Sigmoid colon (tissue), 7 donors: ENCODE measurements around the gene SLC35A4. TPM values are rescaled to one million over a fixed set of nuclear protein-coding genes. Genes with fewer than 3 reads are reported as not detected.

Experiments used
- DNase-seq: peaks from one replicate; pipeline ENCODE4 v3.0.0-alpha.2; 2019
- H3K27ac ChIP-seq, 4 donors: fragments of 200-600 bp; sonication (generic); one replicate each; pipeline ENCODE4 v1.5.1; 2016 to 2019; ENCODE audit warnings: mild to moderate bottlenecking in 1 of 4
- H3K27me3 ChIP-seq, 3 donors: fragments of 200-600 bp; sonication (generic); one replicate each; pipeline ENCODE4 v1.5.1; 2019; ENCODE audit warnings: mild to moderate bottlenecking in 1 of 3
- H3K36me3 ChIP-seq, 4 donors: fragments of 200-600 bp; sonication (generic); one replicate each; pipeline ENCODE4 v1.5.1; 2016 to 2019
- H3K4me1 ChIP-seq, 4 donors: fragments of 200-600 bp; sonication (generic); one replicate each; pipeline ENCODE4 v1.5.1; 2017 to 2019
- H3K4me3 ChIP-seq, 4 donors: fragments of 200-600 bp; sonication (generic); one replicate each; pipeline ENCODE4 v1.5.1; 2017 to 2019; ENCODE audit warnings: mild to moderate bottlenecking in 2 of 4, moderate library complexity in 1 of 4
- H3K9me3 ChIP-seq, 4 donors: fragments of 200-600 bp in 3 of 4; sonication (generic) in 3 of 4; one replicate each; pipeline versions ENCODE4 v1.5.1 to v1.6.1; 2013 to 2019
- CTCF ChIP-seq, 4 experiments: fragments of 450-650 bp in 3 of 4; fragments of 200-600 bp in 1 of 4; IDR thresholded peaks; one replicate each; pipeline ENCODE4 v1.5.1; 2016 to 2019; ENCODE audit warnings: antibody characterized with exemption in 4 of 4, mild to moderate bottlenecking in 3 of 4, moderate library complexity in 2 of 4
- EP300 ChIP-seq, 4 donors: sonication (generic); formaldehyde crosslinking; IDR thresholded peaks; one replicate each; pipeline ENCODE4 v1.6.1; 2017; ENCODE audit warnings: antibody characterized with exemption in 4 of 4
- POLR2A ChIP-seq, 2 donors: fragments of 450-650 bp; IDR thresholded peaks; one replicate each; pipeline ENCODE4 v1.6.1; 2016; ENCODE audit warnings: antibody characterized with exemption in 2 of 2, mild to moderate bottlenecking in 2 of 2, moderate library complexity in 2 of 2
- POLR2AphosphoS5 ChIP-seq, 4 donors: sonication (generic); formaldehyde crosslinking; IDR thresholded peaks; one replicate each; pipeline ENCODE4 v1.6.1; 2017; ENCODE audit warnings: antibody characterized with exemption in 4 of 4
- WGBS, 2 donors: extraction: QIAGEN DNeasy Blood & Tissue Kit; methylation state at CpG; one replicate each; pipeline ENCODE4 v1.1.7; 2013; 5-methylcytosine and 5-hydroxymethylcytosine counted together
- intact Hi-C: fragments of 100-400 bp; cut with DNase I; formaldehyde crosslinking; loops from one replicate; pipeline ENCODE4 v1.15.1; 2023
- polyA plus RNA-seq, 3 donors: library from polyadenylated mRNA; stranded (reverse); fragments of 200-250 nt; gene quantifications; one replicate each; pipeline ENCODE4 v1.2.3, GENCODE V29; 2013
- total RNA-seq, 4 donors: library from RNA; depleted of rRNA; stranded (reverse); fragments of >200 nt; gene quantifications; one replicate each; pipeline ENCODE4 v1.1.0, GENCODE V29; 2016
- donor health status: healthy with polysubstance abuse.
- donor health status: Bipolar disorder and iron deficiency.
- donor health status: healthy.

The SLC35A4 gene
- total and polyA plus RNA-seq, 7 donors = 14.2 to 101 (median 19.7) TPM

- peaks cover 5 to 46% (median 18%) of the 10 kb centered on the region in 4 donors for H3K36me3 ChIP-seq
- H3K4me3 ChIP-seq = peak overlapping the region in 1 of 4 donors; percentile 73
- H3K27me3 ChIP-seq = no peaks in the 10 kb centered on the region
- intact Hi-C loops = loop anchor here (2.0 kb wide), 1 partner anchor 73 kb away; the partner anchor contains the start of gene TMCO6
- no peak for DNase-seq
- H3K9me3 ChIP-seq = no peaks in the 10 kb centered on the region
- TF ChIP-seq POLR2AphosphoS5 (IDR thresholded peaks at IDR 0.05) = no peak
- TF ChIP-seq POLR2A (IDR thresholded peaks at IDR 0.05) = no peak
- TF ChIP-seq EP300 (IDR thresholded peaks at IDR 0.05) = no peak
- TF ChIP-seq CTCF (IDR thresholded peaks at IDR 0.05) = no peak
- peaks cover 0 to 62% (median 48%) of the 10 kb centered on the region in 4 donors for H3K4me1 ChIP-seq
- WGBS, 2 donors = 81 to 82% methylated on average over 4 of the region's 4 CpGs
- H3K27ac ChIP-seq = peak overlapping the region in 2 of 4 donors; percentile 96 to 97
Measured at GRCh38 chr5:140565780-140566095, 1.1 kb downstream of the SLC35A4 start.

- Histone ChIP-seq H3K27ac (no peak overlapping the region), H3K4me3 (no peak overlapping the region), H3K36me3 (peaks cover 5 to 36% (median 18%) of the 10 kb centered on the region in 4 donors), H3K9me3 (no peaks in the 10 kb centered on the region), H3K4me1 (peaks cover 0 to 67% (median 51%) of the 10 kb centered on the region in 4 donors), H3K27me3 (no peaks in the 10 kb centered on the region)
- DNase-seq = no peak
- WGBS, 2 donors = 92 to 97% methylated on average over 5 of the region's 5 CpGs
- intact Hi-C loops = no loop called here
- TF ChIP-seq POLR2AphosphoS5 (IDR thresholded peaks at IDR 0.05) (no peak), POLR2A (IDR thresholded peaks at IDR 0.05) (no peak), EP300 (IDR thresholded peaks at IDR 0.05) (no peak), CTCF (IDR thresholded peaks at IDR 0.05) (no peak)
Measured at GRCh38 chr5:140566665-140567064, 2.0 kb downstream of the SLC35A4 start.

GRCh38 chr5:140567136-140567818, 2.6 kb downstream of the SLC35A4 start:
- intact Hi-C loops = no loop called here
- Histone ChIP-seq H3K27me3 (no peaks in the 10 kb centered on the region), H3K4me3 (no peak overlapping the region), H3K4me1 (peaks cover 0 to 63% (median 47%) of the 10 kb centered on the region in 4 donors), H3K36me3 (peaks cover 5 to 30% (median 18%) of the 10 kb centered on the region in 4 donors), H3K27ac (peak overlapping the region in 1 of 4 donors; percentile 6), H3K9me3 (no peaks in the 10 kb centered on the region)
- TF ChIP-seq EP300 (IDR thresholded peaks at IDR 0.05) = no peak
- TF ChIP-seq CTCF (IDR thresholded peaks at IDR 0.05) = no peak
- no peak for TF ChIP-seq POLR2A (IDR thresholded peaks at IDR 0.05)
- no peak for TF ChIP-seq POLR2AphosphoS5 (IDR thresholded peaks at IDR 0.05)
- WGBS, 2 donors = 91 to 93% methylated on average over 22 of the region's 22 CpGs
- no peak for DNase-seq

- WGBS, 2 donors = 96 to 98% methylated on average over 13 of the region's 13 CpGs
- Histone ChIP-seq H3K9me3 (no peaks in the 10 kb centered on the region), H3K4me1 (peaks cover 0 to 57% (median 42%) of the 10 kb centered on the region in 4 donors), H3K36me3 (peaks cover 5 to 30% (median 18%) of the 10 kb centered on the region in 4 donors), H3K4me3 (no peak overlapping the region), H3K27ac (no peak overlapping the region), H3K27me3 (no peaks in the 10 kb centered on the region)
- no peak for TF ChIP-seq EP300 (IDR thresholded peaks at IDR 0.05)
- intact Hi-C loops = no loop called here
- peak; percentile 58 for DNase-seq
Measured at GRCh38 chr5:140567871-140568270, 3.2 kb downstream of the SLC35A4 start.

- no peak overlapping the region for H3K4me3 ChIP-seq
- H3K9me3 ChIP-seq = no peaks in the 10 kb centered on the region
- intact Hi-C loops = no loop called here
- no peaks in the 10 kb centered on the region for H3K27me3 ChIP-seq
- peak; percentile 51 for DNase-seq
- WGBS, 2 donors = 75 to 98% methylated on average over 2 of the region's 2 CpGs
- H3K36me3 ChIP-seq = peaks cover 5 to 30% (median 18%) of the 10 kb centered on the region in 4 donors
- H3K4me1 ChIP-seq = peaks cover 0 to 50% (median 35%) of the 10 kb centered on the region in 4 donors
- TF ChIP-seq POLR2AphosphoS5 (IDR thresholded peaks at IDR 0.05) (no peak), CTCF (IDR thresholded peaks at IDR 0.05) (no peak), EP300 (IDR thresholded peaks at IDR 0.05) (no peak), POLR2A (IDR thresholded peaks at IDR 0.05) (no peak)
- H3K27ac ChIP-seq = peak overlapping the region; percentile 44 to 65 (median 55)
Measured at GRCh38 chr5:140568443-140569063, 3.9 kb downstream of the SLC35A4 start.
